GM21390 (cell line): Measurements from ENCODE around the gene NUDT4.
"Not testable (repeated sequence)": the region's sequence is repeated elsewhere in the genome, so short reads cannot be mapped to it uniquely, and the experiment has no call there.

Experiments used
- ATAC-seq: cut with Tn5 transposase; IDR thresholded peaks from one replicate; pipeline ENCODE4 v1.9.1; 2021; ENCODE audit not compliant: unreplicated experiment

NUDT4 gene

DNA sequence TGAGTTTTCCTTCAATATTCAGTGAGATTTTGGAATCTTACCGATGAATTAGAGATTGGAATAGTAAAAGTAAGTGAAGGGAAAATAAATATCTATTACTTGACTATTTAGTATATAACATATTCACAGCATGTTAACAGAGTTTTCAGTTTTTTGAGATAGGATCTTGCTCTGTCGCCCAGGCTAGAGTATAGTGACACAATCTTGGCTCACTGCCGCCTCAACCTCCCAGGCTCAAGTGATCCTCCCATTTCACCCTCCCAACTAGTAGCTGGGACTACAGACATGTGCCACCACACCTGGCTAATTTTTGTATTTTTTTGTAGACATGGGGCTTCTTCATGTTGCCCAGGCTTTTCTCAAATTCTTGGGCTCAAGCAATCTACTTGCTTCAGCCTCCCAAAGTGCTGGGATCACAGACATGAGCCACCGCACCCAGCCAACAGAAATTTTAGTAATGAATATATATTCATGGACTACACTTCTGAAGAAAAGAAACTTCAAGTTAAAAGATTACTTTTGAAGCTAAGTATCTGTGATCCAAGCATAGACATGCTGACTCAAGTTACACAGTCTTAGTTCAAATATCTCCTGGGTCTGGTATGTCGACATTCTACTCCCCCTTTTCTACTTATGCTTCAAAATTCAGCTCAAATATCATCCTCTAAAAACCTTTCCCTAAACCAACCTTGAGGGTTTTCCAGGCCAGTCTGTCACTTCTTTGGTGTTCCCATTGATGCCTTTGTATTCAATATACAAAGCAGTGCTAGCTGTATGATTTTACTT, 50.2 kb downstream of the NUDT4 start:
- no peak for ATAC-seq

DNA sequence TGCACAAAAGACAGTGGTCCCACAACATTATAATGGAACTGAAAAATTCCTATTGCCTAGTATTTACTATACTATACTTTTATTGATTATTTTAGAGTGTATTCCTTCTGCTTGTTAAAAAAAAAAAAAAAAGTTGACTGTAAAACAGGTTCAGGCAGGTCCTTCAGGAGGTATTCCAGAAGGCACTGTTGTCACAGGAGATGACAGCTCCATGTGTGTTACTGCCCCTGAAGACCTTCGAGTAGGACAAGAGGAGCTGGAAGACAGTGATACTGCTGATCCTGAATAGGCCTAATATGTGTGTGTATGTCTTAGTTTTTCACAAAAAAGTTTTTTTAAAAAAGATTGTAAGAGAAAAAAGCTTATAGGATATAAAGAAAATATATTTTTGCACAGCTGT, 51.7 kb downstream of the NUDT4 start:
- ATAC-seq: no peak

DNA sequence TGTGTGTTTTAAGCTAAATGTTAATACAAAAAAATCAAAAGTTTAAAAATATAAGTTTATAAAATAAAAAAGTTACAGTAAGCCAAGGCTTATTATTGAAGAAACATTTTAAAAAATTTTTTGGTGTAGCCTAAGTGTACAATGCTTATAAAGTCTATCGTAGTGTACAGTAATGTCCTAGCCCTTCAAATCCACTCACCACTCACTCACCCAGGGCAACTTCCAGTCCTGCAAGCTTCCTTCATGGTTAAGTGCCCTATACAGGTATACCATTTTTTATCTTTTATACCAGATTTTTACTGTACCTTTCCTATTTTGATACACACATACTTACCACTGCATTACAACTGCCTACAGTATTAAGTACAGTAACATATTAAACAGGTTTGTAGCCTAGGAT, 52.1 kb downstream of the NUDT4 start:
- no peak for ATAC-seq

DNA sequence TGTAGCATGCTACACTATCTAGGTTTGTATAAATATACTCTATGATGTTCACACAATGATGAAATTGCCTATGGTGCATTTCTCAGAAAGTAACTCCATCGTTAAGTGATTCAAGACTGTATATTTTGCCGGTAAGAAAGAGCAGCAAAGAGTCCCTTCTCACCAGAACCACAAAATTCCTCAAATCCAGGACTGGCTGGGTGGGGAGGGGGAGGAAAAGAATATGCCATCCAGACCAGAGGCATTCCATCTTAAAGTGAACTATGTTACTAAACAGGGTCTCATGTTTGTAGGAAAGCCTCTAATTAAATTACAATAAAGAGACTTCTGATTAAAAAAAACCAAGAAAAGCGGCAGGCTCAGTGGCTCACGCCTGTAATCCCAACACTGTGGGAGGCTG, 52.6 kb downstream of the NUDT4 start:
- ATAC-seq: no peak

DNA sequence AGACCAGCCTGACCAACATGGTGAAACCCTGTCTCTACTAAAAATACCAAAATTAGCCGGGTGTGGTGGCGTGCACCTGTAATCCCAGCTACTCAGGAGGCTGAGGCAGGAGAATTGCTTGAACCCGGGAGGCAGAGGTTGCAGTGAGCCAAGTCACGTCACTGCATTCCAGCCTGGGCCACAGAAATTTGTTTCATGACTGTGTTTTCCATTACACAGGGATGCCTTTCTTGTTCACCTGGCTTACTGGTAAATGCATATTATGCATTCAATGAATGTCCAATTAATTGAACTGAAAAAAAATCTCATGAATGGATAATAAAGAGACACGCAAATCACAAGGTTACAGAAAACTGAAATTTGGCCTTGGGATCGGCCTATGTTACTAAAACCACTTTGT, 54.3 kb downstream of the NUDT4 start:
- not testable (repeated sequence) for ATAC-seq

DNA sequence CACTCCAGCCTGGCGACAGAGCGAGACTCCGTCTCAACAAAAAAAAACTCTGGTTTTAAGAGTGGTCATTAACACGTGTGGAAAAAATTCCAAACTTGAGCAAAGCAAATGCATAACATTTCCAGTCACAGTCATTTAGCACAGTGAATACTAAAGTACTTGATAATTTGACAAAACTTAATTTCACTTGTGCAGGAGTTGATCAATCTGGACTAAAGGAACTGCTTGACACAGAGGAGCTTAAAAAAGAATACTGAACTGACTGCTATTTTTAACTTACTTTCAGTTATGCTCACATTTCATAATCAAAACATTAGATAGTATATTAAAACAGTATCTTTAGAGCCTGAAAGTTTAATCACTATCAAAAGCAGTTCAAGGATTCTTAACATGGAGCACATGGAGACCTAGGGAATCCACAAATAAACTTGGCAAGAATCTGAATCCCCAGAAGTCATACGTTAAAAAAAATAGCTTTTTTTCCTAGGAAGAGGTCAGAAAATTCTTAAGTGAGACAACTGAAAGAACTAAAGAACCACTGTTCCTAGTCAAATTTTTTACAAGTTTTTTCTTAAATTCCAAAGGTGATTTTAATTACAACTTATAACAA, 56.6 kb downstream of the NUDT4 start:
- no peak for ATAC-seq

DNA sequence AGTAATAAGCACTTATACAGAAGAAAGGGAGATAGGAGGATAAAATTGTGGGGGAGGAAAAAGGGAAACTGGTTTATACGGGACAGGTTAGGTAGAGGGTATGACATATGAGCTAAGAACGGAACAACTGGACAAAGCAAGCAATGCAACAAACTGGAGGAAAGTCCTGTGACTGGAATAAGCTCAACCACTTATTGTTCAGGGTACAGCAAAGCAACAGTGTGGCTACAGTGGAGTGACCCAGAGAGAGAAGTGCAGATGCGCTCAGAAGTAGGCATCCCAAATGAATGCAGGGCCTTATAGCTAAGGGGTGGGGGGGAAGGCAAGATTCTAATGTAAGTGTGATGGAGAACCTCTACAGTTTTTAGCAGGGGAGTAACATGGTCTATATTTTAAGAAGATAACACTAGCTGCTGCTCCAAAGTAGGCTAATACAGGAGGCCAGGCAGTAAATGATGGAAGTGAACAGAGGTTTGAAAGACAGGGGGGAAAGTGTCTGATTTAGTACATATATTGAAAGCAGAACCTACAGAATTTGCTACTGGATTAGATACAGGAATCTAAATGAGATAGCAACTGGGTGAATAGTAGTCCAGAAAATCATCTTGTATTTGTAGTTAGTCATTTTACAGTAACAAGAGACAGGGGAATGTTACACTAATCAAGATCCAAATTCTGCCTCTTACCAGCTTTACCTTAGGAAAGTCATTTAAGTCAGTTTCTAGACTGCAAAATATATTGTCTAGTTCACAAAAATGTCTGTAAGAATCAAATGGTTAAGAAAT, 60.7 kb downstream of the NUDT4 start:
- no peak for ATAC-seq

DNA sequence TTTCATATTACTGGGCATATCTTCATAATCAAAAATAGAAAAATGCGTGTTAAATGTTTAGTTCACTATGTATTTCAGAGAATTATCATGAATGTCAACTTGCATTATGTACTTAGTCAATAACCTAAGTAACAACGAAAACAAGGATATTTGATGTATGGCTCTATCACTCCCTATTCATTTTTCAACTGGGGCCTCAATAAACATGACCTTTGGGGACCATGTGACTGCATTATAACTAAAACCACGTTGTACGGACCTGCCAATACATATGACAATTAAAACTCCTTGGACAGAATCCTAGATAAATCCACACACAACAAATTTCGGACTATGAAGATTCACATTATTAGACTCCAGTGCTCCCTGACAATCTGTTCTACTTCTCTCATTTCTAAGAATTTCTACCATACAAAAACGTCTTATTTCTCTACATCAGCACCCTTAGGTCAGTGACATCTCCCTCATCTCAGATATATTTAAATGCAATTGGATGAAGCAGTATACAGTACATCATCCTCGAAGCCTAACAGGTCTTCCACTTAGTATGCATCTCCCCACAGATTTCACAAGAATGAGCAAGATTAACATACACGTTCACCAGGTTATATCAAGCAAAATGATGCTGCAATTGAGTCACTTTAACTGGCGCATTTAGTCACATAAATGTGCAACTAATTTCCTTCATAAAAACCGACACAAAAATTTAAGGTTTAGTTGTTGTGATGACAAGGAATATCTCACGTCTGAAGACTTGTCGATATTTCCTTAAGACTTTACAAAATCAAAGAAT, 62.5 kb downstream of the NUDT4 start:
- ATAC-seq: no peak

DNA sequence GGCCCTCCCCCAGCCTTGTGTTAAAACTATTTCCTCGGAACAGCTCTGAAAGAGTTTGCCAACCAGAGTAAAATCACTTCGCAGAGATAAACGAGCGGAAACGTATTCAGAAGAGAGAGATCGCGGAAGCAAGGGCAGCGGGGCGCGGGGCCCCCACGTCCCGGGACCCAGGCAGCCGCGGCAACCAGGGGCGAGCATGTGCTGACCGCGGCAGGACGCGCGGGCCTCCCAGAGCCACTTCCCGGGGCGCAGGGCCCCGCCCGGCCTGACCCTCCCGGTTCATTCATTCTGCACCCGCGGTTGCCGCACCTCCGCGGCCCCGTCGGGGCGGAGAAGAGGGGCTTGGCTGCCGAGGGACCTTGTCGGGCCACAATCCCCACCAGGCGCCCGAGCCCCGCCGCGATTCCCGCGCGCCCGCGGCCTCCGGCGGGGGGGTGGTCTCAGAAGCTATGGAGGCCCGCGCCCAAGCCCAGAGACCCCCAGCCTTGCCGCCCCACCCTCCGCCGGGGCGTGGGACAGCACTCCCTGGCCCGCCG, 63.4 kb downstream of the NUDT4 start:
- ATAC-seq: no peak

DNA sequence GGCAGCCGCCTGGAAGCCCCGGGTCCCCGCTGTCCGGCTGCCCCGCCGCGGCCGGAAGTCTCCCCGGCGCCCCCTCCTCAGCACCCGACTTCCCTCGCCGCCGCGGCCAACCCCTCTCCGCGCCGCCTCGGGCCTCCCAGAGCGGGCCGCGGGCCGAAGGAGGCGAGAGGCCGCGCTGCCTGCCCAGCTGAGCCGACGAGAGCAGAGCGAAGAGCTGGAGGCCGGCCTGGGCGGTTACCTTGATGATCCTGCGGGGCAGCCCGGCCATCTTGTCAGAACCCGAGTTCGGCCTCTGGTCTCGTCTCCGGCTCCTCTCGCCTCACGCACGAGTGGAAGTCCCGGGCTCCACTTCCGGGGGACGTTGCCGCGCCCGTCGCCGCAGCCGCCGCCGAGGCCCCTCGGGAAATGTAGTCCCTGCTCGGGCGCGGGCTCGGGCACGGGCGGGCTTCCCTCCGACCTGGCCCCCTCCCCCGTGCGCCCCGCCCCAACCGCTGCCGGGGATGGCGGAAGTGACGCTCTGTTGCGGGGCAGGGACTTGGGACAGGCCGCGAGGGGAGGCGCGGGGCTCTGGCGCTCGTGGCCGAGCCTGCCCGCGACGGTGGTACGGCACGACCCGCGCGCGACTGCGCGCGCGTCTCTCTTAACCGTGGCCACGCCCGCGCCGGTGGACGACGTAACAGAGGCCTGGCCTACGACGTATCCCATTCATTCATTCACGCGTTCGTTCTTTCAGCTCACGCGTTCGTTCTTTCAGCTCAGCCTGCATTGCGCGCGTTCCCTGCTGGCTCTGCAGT, 64.1 kb downstream of the NUDT4 start, which contains the start of gene UBE2N:
TSS of gene UBE2N (minus strand) at position 331 of the 794 bp plus-strand sequence. CDS start at position 268, 63 bp downstream.
- ATAC-seq: peak; percentile 77

DNA sequence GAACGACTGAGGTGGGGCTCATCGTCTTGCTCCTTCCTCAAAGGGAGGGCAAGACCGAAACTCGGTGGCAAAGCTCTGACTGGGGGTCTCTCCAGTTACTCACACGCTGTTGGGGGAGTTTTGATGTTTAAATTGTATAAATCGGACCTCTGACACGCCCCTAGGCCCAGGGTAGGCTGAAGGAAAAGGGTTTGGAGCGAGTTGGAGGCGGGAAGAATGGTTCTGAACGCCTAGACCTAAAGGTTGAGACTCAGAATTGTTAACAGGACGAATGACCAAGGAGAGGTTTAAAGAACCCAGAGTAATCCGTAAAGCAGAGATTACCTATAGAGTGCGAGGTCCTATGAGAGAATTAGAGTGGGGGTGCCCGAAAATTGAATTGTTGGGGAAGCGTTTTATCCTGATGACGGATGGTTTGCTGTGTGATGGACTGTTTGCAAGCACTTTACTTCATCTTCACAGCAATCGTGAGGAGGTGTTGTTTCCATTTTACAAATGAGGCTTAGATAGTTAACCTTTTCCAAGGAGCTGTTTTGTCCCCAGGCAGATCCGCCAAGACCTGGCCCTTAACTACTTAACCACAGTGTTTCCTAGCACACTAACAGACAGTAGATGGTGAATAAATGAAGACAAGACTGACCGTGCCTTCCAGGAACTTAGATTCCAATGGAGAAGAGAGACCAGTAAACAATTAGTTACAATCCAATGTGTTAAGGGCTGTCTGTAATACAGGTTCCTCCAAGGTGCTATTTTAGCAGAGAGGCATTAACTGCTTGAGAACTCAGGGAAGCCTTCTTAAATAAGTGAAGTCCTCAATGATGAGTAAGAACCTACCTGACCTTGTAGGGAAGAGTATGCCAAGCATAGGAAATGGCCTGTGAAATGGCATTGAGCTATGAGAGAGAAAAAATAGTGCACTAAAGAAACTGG, 65.0 kb downstream of the NUDT4 start:
- ATAC-seq: no peak

DNA sequence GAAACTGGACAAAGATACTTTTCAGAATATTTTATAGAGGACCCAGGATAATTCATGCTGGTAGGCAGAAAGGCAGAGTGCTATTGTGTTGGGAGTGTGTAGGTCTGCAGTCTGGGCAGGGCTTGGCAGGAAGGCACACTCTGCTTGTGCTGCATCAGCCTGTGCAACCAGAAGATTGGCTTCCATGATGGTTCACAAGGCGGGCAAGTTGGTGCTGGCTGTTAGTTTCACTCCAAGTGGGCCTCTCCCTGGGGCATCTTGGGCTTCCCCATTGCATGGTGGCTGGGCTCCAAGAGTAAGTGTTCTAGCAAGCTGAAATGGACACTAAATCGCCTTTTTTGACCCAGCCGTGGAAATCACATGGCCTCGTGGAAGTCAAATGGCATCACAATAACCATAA, 65.9 kb downstream of the NUDT4 start:
- no peak for ATAC-seq

DNA sequence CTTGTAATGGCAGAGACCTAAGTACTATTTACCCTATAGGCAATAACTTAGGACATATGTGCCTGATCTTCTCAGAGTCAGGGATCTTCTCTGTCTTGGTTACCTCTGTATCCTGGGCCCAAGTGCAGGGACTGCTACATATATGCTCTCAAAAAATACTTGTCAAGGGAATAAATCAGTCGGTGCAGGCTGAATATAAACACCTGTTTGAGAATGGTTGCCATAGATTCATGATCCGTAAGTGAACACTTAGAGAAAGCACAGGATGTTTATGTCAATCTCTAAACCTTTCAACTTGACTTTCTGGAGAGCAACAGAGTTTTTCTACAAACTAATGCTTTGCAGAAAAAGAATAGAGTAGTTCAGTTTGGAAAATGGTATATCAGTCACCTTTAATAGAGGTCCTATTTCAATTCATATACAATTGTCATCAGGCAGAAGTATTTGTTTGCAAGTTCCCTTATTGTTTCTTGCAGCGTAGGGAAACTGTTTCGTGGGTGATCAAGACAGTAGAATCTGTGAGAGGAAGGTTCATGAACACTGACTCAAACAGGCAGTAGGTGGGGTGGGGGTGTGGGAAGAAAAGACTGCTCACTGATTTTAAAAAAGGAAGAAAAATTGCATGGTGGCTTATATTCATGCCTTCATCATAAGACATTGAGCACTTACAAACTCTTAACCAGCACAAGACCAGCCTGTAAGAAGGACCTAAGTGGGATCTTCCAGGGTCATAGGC, 70.0 kb downstream of the NUDT4 start:
- no peak for ATAC-seq

DNA sequence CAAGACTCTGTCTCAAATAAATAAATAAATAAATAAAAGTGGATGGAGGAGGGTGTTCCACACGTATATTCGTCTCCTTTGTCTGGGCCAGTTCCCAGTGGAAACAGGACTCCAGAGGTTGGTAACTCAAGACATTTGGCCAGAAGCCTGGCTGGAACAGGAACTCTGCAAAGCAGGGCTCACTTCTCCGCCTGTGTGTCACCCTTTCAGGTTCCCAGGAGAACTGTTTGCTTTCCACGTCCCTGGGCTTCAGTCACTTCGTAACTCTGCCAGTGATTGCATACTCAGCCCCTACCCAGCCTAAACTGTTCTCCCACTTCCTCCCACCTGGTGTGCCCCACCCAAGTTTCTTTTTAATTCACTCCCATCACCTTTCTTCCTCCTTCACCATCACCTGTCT, 71.1 kb downstream of the NUDT4 start:
- peak; percentile 27 for ATAC-seq

DNA sequence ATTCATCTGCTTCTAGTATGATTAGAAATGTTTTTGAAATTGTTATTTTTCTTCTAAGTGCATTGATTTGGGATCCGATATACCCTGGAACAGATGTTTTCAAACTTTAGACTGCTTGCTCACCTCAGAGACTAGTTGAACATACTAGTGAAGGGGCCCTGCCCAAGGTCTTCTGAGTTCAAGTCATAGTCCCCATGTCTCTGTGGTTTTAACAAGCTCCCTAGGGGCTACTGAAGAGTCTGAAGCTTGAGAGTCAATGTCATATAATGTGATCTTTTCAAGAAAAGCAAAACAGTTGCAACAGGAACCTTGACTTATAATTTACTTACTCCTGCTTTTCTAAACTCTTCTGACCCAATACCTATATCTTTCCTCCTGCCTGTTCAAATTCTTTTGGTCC, 71.6 kb downstream of the NUDT4 start:
- peak; percentile 90 for ATAC-seq

DNA sequence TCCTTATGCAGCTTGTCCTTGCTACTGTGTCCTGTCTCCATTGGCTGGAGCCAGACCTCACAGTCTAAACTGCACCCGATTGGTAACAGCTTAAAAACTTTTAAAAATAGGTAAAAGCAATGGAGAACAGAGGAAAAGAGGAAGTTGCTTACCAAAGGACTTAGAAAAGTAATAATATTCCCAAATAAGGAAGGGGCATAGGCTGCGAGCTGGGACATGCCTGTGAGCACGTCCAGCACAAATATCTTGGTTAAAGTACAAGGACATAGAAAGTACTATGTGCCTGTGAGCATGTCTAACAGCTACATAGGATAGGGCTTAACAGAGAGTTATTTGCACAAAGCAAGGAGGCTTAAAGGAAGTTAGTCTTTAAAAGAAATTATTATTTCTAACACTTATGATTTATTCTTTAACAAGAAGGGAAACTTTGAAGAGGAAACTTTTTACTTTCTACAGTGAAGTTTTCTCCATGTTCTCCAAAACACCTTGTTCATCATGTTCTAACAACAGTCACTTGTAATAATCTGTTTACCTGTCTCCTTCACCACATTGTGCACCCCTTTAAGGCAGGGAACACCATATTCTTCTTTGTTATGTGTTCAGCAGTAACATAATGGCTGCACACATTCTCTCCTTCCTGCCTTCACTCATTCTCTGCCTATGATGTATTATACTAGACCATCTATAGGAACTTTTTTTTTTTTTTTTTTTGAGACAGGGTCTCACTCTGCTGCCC, 73.9 kb downstream of the NUDT4 start:
- ATAC-seq: no peak

DNA sequence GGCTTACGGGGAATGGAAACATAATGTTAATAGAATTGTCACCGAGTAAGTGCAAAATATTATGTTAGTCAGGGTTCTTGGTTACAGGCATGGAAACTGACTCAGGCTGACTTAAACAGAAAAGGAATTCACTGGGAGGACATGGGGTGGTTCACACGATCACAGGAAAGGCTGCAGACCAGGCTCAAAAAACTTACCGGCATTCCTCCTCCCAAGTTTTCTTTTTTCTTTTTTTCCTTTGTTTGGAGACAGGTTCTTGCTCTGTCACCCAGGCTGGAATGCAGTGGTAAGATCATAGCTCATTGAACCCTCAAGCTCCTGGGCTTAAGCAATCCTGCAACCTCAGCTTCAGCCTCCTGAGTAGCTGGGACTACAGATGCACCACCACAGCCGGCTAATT, 75.9 kb downstream of the NUDT4 start:
- no peak for ATAC-seq

DNA sequence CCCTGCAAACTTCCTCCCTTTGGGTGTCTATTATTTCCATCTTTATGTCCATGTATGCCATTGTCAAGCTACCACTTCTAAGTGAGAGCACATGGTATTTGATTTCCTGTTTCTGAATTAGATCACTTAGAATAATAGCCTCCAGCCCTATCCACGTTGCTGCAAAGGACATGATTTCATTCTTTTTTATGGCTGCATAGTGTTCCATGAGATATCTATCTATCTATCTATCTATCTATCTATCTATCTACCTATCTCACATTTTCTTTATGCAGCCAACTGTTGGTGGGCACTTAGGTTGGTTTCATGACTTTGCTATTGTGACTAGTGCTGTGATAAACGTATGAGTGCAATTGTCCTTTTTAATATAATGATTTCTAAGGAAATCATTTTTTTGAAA, 78.4 kb downstream of the NUDT4 start:
- ATAC-seq: no peak
